ENCODE measurements around the gene COX6A2. TPM values are rescaled to one million over a fixed set of nuclear protein-coding genes. Genes with fewer than 3 reads are reported as not detected.

The COX6A2 gene
- total RNA-seq, 4 donors from 2014 or later = 597 to 1,192 (median 930) TPM

DNA sequence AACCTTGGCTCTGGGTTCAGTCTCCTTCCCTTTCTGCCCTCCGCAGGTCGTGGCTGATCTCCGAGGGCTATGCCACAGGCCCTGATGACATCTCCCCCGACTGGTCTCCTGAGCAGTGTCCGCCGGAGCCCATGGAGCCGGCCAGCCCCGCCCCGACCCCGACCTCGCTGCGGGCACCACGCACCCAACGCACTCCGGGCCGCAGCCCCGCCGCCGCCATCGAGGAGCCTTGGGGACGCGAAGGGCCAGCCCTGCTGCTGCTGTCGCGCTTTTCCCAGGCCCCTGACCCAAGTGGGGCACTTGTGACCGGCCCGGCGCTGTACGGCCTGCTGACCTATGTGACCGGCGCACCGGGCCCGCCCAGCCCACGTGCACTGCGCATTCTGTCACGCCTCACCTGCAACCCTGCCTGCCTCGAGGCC is 36.2 kb upstream of the COX6A2 start:
- Histone ChIP-seq H3K27ac (no peak overlapping the region), H3K4me3 (no peak overlapping the region), H3K9me3 (no peaks in the 10 kb centered on the region), H3K27me3 (no peaks in the 10 kb centered on the region), H3K4me1 (peaks cover 14 to 15% of the 10 kb centered on the region in 2 donors), H3K36me3 (peaks cover 0 to 57% of the 10 kb centered on the region in 2 donors)
- TF ChIP-seq POLR2A (IDR thresholded peaks at IDR 0.05) = no peak
- TF ChIP-seq, protein P1, sequence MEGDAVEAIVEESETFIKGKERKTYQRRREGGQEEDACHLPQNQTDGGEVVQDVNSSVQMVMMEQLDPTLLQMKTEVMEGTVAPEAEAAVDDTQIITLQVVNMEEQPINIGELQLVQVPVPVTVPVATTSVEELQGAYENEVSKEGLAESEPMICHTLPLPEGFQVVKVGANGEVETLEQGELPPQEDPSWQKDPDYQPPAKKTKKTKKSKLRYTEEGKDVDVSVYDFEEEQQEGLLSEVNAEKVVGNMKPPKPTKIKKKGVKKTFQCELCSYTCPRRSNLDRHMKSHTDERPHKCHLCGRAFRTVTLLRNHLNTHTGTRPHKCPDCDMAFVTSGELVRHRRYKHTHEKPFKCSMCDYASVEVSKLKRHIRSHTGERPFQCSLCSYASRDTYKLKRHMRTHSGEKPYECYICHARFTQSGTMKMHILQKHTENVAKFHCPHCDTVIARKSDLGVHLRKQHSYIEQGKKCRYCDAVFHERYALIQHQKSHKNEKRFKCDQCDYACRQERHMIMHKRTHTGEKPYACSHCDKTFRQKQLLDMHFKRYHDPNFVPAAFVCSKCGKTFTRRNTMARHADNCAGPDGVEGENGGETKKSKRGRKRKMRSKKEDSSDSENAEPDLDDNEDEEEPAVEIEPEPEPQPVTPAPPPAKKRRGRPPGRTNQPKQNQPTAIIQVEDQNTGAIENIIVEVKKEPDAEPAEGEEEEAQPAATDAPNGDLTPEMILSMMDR (IDR thresholded peaks at IDR 0.05 in 4 of 5, conservative IDR thresholded peaks at IDR 0.05 in 1 of 5) = no peak
- ATAC-seq (no peak), DNase-seq (no peak)
- in situ Hi-C loops (cut with MboI; ENCODE audit: low sequenced_read_pairs in 4 of 4) (no loop called here), intact Hi-C loops (cut with DNase I; ENCODE audit: low total_unique reads) (no loop called here)

DNA sequence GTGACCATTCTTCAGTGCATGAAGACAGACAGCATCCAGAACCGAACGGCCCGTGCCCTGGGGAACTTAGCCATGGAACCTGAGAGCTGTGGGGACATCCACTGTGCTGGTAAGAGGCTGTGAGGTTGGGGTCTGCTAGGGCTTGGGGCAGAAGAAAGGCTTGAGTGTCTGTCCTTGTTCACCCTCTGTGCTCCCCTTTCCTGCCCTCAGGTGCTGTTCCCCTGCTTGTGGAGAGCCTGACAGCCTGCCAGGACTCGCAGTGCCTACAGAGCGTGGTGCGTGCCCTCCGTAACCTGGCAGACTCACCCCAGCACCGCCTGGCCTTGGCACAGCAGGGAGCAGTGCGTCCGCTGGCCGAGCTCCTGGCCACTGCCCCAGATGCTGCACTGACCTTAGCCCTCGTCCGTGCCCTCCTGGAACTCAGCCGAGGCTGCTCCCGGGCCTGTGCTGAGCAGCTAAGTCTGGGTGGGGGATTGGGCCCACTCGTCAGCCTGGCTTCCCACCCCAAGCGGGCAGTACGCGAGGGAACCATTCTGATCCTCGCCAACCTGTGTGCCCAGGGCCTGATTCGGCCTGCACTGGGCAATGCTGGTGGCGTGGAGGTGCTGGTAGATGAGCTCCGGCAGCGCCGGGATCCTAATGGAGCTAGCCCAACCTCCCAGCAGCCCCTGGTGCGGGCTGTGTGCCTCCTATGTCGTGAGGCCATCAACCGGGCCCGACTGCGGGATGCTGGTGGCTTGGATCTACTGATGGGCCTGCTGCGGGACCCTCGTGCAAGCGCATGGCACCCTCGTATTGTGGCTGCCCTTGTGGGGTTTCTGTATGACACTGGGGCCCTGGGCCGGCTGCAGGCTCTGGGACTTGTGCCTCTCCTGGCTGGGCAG is 34.0 kb upstream of the COX6A2 start:
- Histone ChIP-seq H3K9me3 (no peaks in the 10 kb centered on the region), H3K27ac (peak overlapping the region in 1 of 4 donors; percentile 26), H3K36me3 (peaks cover 0 to 56% of the 10 kb centered on the region in 2 donors), H3K4me3 (no peak overlapping the region), H3K27me3 (no peaks in the 10 kb centered on the region), H3K4me1 (peaks cover 23 to 27% of the 10 kb centered on the region in 2 donors)
- in situ Hi-C loops (cut with MboI; ENCODE audit: low sequenced_read_pairs in 4 of 4) = no loop called here
- TF ChIP-seq POLR2A (IDR thresholded peaks at IDR 0.05) = no peak
- TF ChIP-seq, protein P1 (IDR thresholded peaks at IDR 0.05 in 4 of 5, conservative IDR thresholded peaks at IDR 0.05 in 1 of 5) = no peak
- intact Hi-C loops (cut with DNase I; ENCODE audit: low total_unique reads) = no loop called here
- no peak for DNase-seq
- ATAC-seq = no peak

DNA sequence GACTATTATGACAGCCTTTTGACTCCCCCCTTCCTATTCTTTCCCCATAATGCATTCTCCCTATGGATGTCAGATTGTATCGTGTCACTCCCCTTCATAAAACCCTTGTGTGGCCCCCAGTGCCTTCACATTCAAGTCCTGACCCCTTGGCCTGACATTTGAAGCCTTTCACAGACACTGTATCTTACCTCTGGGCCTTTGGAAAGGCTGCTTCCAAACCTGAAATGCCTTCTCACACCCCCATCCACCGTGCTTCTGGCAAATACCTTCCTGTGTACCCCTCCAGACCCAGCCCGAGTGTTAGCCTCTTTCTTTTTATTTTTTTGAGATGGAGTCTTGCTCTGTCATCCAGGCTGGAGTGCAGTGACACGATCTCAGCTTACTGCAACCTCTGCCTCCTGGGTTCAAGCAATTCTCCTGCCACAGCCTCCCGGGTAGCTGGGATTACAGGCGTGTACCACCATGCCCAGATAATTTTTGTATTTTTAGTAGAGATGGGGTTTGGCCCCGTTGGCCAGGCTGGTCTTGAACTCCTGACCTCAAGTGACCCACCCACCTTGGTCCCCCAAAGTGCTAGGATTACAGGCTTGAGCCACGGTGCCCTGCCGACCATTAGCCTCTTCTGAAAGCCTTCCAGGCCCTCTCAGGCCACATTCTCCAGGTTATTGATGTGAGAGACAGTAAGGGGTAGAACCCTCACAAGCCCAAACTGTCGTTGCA is 33.2 kb upstream of the COX6A2 start:
- in situ Hi-C loops (cut with MboI; ENCODE audit: low sequenced_read_pairs in 4 of 4) = no loop called here
- no peaks in the 10 kb centered on the region for H3K9me3 ChIP-seq
- intact Hi-C loops (cut with DNase I; ENCODE audit: low total_unique reads) = no loop called here
- ATAC-seq = no peak
- peak overlapping the region in 2 of 4 donors; percentile 85 to 94 for H3K27ac ChIP-seq
- no peak overlapping the region for H3K4me3 ChIP-seq
- H3K36me3 ChIP-seq = peaks cover 0 to 48% of the 10 kb centered on the region in 2 donors
- no peak for DNase-seq
- peaks cover 31 to 34% of the 10 kb centered on the region in 2 donors for H3K4me1 ChIP-seq
- TF ChIP-seq, protein P1 (IDR thresholded peaks at IDR 0.05 in 4 of 5, conservative IDR thresholded peaks at IDR 0.05 in 1 of 5) = no peak
- no peak for TF ChIP-seq POLR2A (IDR thresholded peaks at IDR 0.05)
- H3K27me3 ChIP-seq = no peaks in the 10 kb centered on the region

DNA sequence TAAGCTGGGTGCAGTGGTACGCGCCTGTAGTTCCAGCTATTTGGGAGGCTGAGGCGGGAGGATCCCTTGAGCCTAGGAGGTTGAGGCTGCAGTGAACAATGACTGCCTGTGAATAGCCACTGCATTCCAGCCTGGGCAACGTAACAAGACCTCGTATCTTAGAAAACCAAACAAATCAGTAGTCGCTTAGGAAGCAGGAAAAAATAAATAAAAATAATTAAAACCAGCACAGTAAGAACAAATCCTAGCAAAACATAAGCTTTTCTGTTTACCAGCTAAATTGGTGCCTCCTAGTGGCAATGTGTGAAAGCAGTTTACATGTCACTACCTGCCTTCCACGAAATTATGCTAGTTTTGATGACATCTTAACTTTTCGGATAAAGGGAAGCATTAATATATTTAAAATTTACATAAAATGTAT is 32.4 kb upstream of the COX6A2 start:
- intact Hi-C loops (cut with DNase I; ENCODE audit: low total_unique reads) = no loop called here
- no peaks in the 10 kb centered on the region for H3K9me3 ChIP-seq
- peak overlapping the region; percentile 39 to 90 (median 66) for H3K4me3 ChIP-seq
- H3K27me3 ChIP-seq = no peaks in the 10 kb centered on the region
- TF ChIP-seq POLR2A (IDR thresholded peaks at IDR 0.05) = no peak
- TF ChIP-seq, protein P1 (IDR thresholded peaks at IDR 0.05 in 4 of 5, conservative IDR thresholded peaks at IDR 0.05 in 1 of 5) = peak in 4 of 5 experiments; percentile 27 to 48 (median 28)
- DNase-seq (no peak), ATAC-seq (no peak)
- H3K36me3 ChIP-seq = peaks cover 0 to 40% of the 10 kb centered on the region in 2 donors
- peaks cover 38 to 42% of the 10 kb centered on the region in 2 donors for H3K4me1 ChIP-seq
- peak overlapping the region; percentile 85 to 99 (median 92) for H3K27ac ChIP-seq
- in situ Hi-C loops (cut with MboI; ENCODE audit: low sequenced_read_pairs in 4 of 4) = no loop called here
